Omental fat pad (tissue), 4 donors: ENCODE results near the gene IPO13. TPM values are rescaled to one million over a fixed set of nuclear protein-coding genes. Genes with fewer than 3 reads are reported as not detected.

ENCODE experiments used
- ATAC-seq: fragments of 150-250 bp; one replicate; pipeline ENCODE4 v1.9.1; 2016; ENCODE audit warnings: mild to moderate bottlenecking, moderate library complexity; ENCODE audit not compliant: low FRiP score
- DNase-seq: peaks from one replicate; pipeline ENCODE4 v3.0.0-alpha.2; 2019; ENCODE audit warnings: low spot score
- total RNA-seq, 4 donors: library from RNA; depleted of rRNA; stranded (reverse); fragments of >200 nt; gene quantifications; one replicate each; pipeline ENCODE4 v1.1.0, GENCODE V29; 2016
- TF ChIP-seq, protein P1 (sequence below), 3 donors: fragments of 450-650 bp; IDR thresholded peaks; one replicate each; pipeline ENCODE4 v1.5.1; 2016 to 2017; ENCODE audit warnings: antibody characterized with exemption in 3 of 3, mild to moderate bottlenecking in 3 of 3, moderate library complexity in 2 of 3

The IPO13 gene
- total RNA-seq, 4 donors from 2014 or later: 18.7 to 23.2 (median 21.1) TPM

DNA sequence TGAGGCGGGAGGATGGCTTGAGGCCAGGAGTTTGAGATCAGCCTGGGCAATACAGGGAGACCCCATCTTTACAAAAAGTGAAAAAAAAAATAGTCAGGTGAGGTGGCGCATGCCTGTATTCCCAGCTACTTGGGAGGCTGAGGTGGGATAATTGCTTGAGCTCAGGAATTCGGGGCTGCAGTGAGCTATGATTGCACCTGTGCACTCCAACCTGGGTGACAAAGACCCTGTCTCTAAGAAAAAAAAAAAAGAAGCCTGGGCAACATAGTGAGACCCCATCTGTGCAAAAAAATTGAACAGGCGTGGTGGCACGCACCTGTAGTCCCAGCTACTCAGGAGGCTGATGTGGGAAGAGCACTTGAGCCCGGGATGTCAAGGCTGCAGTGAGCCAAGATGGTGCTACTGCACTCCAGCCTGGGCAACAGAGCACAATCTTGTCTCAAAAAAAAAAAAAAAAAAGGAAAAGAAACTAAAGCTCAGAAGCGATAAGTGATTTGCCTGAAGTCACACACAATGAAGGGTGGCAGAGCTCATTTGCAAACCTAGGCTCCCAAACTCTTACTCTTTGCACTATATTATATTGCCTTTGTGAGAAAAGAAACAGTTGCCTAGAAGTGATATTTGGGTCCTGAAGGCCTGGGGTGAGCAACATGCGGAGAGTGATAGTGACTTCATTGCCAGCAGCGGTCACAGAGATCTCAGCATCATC, 46.6 kb downstream of the IPO13 start:
- ATAC-seq (no peak), DNase-seq (no peak)
- TF ChIP-seq, protein P1, sequence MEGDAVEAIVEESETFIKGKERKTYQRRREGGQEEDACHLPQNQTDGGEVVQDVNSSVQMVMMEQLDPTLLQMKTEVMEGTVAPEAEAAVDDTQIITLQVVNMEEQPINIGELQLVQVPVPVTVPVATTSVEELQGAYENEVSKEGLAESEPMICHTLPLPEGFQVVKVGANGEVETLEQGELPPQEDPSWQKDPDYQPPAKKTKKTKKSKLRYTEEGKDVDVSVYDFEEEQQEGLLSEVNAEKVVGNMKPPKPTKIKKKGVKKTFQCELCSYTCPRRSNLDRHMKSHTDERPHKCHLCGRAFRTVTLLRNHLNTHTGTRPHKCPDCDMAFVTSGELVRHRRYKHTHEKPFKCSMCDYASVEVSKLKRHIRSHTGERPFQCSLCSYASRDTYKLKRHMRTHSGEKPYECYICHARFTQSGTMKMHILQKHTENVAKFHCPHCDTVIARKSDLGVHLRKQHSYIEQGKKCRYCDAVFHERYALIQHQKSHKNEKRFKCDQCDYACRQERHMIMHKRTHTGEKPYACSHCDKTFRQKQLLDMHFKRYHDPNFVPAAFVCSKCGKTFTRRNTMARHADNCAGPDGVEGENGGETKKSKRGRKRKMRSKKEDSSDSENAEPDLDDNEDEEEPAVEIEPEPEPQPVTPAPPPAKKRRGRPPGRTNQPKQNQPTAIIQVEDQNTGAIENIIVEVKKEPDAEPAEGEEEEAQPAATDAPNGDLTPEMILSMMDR (IDR thresholded peaks at IDR 0.05): no peak

DNA sequence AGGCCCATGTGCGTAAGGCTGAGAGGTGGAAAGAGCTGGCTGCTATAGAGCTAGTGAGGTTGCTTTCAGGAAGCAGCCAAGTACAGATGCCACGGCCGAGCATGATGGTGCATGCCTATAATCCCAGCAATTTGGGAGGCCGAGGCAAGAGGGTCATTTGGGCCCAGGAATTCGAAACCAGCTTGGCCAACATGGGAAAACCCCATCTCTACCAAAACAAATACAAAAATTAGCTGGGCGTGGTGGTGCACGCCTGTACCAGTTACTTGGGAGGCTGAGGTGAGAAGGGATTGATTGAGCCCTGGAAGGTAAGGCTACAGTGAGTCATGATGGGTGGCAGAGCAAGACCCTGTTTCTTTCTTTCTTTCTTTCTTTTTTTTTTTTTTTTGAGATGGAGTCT, 47.3 kb downstream of the IPO13 start:
- TF ChIP-seq, protein P1 (IDR thresholded peaks at IDR 0.05): no peak
- ATAC-seq (no peak), DNase-seq (no peak)

DNA sequence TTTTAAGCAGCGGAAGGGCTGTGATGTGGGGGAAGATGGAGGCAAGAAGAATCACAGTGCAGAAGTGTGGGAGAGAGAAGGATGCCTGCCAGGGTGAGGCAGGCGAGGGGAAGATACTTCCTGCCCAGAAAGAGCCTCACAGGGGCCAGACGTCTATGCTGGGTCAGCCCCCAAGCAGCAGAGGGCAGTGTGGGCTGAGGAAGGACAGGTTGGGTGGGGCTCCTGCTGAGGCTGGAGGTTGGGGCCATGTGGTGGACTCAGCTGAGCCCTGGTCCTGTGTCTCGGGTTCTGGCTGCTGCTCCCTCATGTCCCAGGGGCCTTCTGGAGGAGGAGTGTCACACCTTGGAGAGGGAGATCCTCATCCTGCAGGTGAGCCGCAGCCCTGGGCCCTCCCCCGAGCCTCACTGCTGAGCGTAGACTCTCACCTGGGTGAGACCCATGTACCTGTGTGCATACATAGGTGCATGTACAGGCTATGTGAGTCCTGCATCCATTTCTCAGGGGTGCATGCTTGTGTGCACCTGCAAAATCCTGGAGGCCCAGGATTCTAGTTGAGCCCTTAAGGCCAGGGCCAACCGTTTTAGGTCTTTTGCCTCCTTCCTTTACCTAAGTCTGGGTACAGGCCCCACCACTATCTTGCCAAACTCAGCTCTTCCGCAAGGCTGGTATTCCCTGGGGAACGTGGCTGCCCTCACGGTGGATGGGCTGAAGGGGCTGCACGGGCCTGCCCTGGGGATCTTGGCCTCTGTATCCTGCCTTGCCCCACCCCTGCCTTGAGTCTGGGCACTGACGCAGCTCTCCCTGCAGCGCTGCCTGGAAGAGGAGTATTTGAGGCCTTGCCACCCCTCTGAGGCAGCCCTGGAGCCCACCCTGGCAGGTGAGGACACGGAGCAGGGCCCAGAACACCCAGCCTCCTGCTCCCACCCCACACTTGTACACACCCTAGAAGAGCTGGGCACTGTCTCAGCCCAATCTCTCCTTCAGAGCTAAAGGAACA, 48.3 kb downstream of the IPO13 start:
- TF ChIP-seq, protein P1 (IDR thresholded peaks at IDR 0.05): no peak
- ATAC-seq (no peak), DNase-seq (no peak)

DNA sequence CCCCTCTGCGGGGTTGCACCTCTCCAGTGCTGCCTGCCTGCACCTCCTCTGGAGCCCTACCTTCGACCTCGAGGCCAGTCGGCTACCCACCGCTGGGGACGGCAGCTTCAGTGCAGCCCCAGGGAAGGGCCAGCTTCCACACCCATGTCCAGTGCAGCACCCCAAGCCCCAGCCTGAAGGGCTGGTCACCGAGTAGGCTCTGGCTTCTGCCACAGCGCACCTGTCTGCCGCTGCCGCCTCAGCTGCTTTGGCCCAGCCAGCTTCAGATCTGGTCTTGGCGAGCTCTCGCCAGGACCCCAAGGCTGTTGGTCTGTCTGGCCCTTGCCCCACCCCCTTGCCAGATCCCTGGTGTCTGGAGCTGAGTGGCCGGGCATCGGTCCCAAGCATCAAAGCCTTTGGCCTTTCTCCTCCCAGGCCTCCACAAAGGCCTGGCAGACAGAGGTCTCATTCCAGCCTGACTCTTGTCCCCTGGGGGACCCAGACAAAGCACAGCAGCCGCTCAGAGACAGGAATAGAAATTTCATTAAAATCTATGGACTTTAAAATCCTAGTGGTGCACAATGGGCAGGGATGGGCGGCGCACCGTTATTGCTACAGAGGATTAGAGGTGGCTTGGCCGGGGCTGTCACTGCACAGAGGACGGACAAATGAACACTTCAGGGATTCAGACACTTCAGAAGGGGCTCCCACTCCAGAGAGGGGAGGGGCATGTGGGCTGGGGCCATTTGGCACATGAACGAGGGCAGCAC, 49.4 kb downstream of the IPO13 start:
- TF ChIP-seq, protein P1 (IDR thresholded peaks at IDR 0.05): no peak
- no peak for ATAC-seq
- DNase-seq: no peak

DNA sequence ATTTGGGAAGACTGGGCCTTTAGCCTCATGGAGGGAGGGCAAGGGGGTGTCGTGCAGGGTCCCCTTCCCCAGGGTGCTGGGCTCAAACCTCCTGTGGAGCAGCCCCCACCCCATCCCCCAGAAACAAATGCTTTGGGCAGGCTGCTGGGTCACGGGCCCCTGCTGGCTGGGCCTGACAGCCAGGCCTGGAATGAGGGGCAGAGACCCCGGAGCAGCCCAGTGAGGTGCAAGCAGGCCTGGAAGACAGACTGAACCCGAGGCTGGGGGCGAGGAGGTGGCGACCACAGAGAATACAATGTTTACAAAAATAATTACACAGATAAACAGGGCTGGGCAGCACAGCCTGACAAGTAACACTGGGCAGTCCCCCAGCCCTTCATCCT, 50.0 kb downstream of the IPO13 start:
- DNase-seq (no peak), ATAC-seq (no peak)
- TF ChIP-seq, protein P1 (IDR thresholded peaks at IDR 0.05): no peak

DNA sequence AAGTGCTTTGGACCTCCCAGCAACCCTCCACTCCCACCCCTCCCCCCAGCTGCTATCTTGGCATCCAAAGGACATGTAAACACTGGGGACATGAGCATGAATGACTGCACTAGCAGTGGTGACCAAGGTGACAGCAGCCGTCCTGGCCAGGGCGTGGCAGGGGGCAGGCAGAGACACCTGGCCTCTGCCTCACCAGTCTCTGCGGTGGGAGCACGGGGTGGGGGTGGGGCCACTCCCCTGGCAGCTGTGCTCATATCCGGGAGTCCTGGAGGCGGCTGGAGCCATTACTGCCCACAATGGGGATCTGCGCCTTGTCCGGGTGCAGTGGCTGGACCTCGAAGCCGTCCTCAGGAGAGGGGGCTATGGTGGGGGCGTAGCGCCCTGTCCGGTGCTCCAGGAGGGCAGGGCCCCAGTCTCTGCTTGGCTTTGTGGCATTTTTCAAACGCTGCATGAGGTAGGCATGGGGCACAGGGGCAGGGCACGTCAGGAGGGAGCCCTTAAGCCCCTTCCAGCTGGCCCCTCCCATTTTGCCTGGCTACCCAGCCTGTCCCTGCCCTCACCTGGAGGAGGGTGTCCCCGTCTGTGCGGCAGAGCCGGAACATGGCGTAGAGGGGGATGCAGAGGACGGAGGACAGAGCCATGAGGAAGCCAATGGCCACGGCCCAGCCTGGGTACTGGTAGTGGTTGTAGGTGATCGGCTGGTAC, 50.7 kb downstream of the IPO13 start:
- ATAC-seq: no peak
- TF ChIP-seq, protein P1 (IDR thresholded peaks at IDR 0.05): no peak
- no peak for DNase-seq
